ENCODE measurements around the gene CLSTN2.

Gene CLSTN2

DNA sequence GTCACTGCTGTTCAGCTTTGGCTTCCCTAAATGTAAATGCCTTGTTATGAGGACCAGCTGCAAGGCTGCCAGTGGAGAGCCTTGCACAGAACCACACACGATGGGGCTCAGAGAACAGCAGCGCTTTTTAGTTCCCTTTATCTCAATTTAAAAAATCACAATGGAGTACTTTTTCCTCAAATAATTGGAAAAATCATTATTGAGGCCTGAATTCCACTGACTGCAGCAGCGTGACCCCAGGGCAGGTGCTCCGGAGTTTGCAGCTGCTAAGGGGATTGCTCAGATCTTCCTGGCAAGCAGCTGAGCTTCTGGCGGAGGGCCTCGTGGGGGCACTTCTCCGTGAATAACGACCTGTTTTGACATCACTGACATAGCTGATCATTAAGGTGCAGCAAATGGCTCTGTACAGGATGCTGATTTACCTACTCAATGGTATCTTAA, 497.3 kb downstream of the CLSTN2 start:
- no peaks in the 10 kb centered on the region for H3K36me3 Mint-ChIP-seq (ENCODE audit: low read depth)
- TF ChIP-seq, protein P1, sequence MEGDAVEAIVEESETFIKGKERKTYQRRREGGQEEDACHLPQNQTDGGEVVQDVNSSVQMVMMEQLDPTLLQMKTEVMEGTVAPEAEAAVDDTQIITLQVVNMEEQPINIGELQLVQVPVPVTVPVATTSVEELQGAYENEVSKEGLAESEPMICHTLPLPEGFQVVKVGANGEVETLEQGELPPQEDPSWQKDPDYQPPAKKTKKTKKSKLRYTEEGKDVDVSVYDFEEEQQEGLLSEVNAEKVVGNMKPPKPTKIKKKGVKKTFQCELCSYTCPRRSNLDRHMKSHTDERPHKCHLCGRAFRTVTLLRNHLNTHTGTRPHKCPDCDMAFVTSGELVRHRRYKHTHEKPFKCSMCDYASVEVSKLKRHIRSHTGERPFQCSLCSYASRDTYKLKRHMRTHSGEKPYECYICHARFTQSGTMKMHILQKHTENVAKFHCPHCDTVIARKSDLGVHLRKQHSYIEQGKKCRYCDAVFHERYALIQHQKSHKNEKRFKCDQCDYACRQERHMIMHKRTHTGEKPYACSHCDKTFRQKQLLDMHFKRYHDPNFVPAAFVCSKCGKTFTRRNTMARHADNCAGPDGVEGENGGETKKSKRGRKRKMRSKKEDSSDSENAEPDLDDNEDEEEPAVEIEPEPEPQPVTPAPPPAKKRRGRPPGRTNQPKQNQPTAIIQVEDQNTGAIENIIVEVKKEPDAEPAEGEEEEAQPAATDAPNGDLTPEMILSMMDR (IDR thresholded peaks at IDR 0.05; ENCODE audit: unreplicated experiment in 3 of 3), result no peak
- H3K27ac Mint-ChIP-seq, result no peak overlapping the region
- H3K27me3 Mint-ChIP-seq (ENCODE audit: low read depth), result peaks cover 7% of the 10 kb centered on the region
- H3K4me1 Mint-ChIP-seq, result peaks cover 40% of the 10 kb centered on the region
- H3K9me3 Mint-ChIP-seq, result no peaks in the 10 kb centered on the region
- H3K4me3 Mint-ChIP-seq, result no peak overlapping the region

DNA sequence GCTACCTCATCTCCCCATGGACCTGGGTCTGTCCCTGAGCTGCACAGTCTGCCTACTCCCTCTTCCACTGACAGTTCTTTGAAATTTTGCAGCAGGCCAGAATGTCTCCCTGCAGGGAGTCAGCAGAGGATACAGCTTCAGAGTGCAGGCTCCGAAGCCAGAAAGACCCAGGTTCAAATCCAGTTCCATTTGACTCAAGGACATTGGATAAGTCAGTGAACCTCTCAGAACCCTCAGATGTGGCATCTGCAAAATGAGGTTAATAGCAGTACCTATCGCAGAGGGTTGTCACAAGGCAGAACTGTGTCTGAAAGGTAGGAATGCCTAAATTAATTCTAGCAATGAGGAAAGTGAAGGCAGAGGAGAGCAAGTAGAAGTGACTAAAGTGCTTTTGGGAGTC, 498.4 kb downstream of the CLSTN2 start:
- H3K9me3 Mint-ChIP-seq, result no peaks in the 10 kb centered on the region
- no peaks in the 10 kb centered on the region for H3K36me3 Mint-ChIP-seq (ENCODE audit: low read depth)
- TF ChIP-seq, protein P1 (IDR thresholded peaks at IDR 0.05; ENCODE audit: unreplicated experiment in 3 of 3), result no peak
- H3K27ac Mint-ChIP-seq, result no peak overlapping the region
- peaks cover 4% of the 10 kb centered on the region for H3K27me3 Mint-ChIP-seq (ENCODE audit: low read depth)
- H3K4me3 Mint-ChIP-seq, result no peak overlapping the region
- H3K4me1 Mint-ChIP-seq, result peaks cover 40% of the 10 kb centered on the region

DNA sequence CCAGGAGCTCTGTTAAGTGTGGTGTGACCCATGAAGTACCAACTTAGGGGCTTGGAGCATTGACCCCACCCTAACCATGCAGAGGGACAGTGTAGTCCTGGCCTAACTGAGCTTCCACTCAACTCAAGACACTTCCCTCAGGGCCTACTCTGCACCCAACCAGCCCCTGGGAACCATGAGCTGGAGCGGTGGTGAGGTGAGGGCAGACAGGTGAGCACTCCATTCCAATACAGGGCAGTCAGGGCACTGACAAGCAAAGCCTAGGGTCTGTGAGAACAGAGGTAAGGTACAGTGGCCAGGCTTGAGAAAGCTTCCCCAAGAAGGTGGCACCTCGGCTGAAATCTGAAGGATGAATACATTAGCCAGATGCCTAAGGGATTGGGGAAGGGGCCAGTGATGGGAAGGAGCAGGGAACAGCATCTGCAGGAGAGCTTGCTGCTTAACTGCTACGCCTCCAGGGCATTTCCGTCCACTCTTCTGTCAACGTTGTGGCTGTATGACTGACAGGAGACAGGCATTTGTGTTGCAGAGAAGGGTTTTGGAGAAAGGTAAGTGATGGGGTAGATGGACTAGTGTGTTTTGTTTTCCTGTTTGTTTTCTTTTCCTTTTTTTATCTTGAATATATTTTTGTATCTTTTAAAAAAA, 499.4 kb downstream of the CLSTN2 start:
- no peak overlapping the region for H3K4me3 Mint-ChIP-seq
- no peaks in the 10 kb centered on the region for H3K36me3 Mint-ChIP-seq (ENCODE audit: low read depth)
- H3K9me3 Mint-ChIP-seq, result no peaks in the 10 kb centered on the region
- H3K27me3 Mint-ChIP-seq (ENCODE audit: low read depth), result no peaks in the 10 kb centered on the region
- H3K4me1 Mint-ChIP-seq, result peaks cover 35% of the 10 kb centered on the region
- TF ChIP-seq, protein P1 (IDR thresholded peaks at IDR 0.05; ENCODE audit: unreplicated experiment in 3 of 3), result no peak
- no peak overlapping the region for H3K27ac Mint-ChIP-seq

DNA sequence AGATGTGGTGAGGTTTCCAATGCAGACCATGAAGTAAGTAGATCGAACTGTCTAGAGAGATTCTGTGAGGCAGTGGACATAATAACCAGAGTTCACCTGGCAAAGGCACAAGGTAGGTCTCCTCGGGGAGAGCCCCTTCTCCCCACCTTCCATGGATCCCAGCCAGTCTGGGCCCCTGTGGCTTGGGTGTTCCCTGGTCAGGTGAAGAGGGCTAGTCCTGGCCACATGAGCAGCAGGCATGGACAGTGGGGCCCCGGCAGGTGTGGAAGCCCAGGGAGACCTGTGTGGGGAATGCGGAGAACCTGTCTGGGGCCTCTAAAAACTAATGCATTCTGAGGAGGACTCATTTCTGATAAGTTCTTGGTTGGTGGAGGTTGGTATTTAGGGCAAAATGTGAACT, 501.4 kb downstream of the CLSTN2 start:
- H3K4me3 Mint-ChIP-seq, result no peak overlapping the region
- TF ChIP-seq, protein P1 (IDR thresholded peaks at IDR 0.05; ENCODE audit: unreplicated experiment in 3 of 3), result no peak
- no peak overlapping the region for H3K27ac Mint-ChIP-seq
- H3K27me3 Mint-ChIP-seq (ENCODE audit: low read depth), result peaks cover 5% of the 10 kb centered on the region
- H3K4me1 Mint-ChIP-seq, result peaks cover 22% of the 10 kb centered on the region
- H3K9me3 Mint-ChIP-seq, result no peaks in the 10 kb centered on the region
- H3K36me3 Mint-ChIP-seq (ENCODE audit: low read depth), result no peaks in the 10 kb centered on the region

DNA sequence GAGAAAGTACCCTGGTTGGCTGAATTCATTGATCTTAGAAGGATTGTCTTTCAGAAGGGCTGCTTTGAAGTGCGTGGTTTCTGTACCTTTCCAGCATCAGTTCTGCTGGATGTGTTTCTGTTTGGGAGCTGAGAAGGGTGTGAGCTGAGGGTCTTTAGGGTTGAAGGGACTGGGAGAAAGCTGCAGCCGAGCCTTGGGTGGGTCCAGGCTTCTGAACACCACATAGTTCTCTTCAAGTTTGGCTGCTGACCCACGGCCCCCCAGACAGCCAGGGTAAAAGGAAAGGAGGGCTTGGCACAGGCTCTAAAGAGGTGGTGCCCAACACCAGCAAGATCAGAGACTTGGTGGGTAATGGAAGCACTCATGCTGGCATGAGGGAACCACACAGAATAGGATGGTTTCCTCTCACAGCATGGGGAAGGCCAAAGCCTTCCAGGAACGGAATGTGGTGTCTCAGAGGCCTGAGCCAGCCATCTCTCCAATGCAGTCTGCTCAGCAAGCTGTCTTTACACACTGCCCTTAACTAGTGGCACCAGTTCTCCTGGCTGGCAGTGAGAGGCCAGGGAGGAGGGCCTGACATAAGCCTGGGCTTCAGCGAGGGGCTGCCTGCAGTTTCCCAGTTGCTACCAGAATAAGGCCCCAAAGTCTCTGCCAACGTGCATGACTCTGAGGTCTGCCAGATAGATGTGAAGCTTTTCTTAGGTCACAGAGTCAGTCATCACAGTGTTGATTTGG, 503.9 kb downstream of the CLSTN2 start:
- no peaks in the 10 kb centered on the region for H3K36me3 Mint-ChIP-seq (ENCODE audit: low read depth)
- H3K4me1 Mint-ChIP-seq, result peaks cover 15% of the 10 kb centered on the region
- H3K27me3 Mint-ChIP-seq (ENCODE audit: low read depth), result peaks cover 9% of the 10 kb centered on the region
- TF ChIP-seq, protein P1 (IDR thresholded peaks at IDR 0.05; ENCODE audit: unreplicated experiment in 3 of 3), result no peak
- no peak overlapping the region for H3K27ac Mint-ChIP-seq
- H3K4me3 Mint-ChIP-seq, result no peak overlapping the region
- no peaks in the 10 kb centered on the region for H3K9me3 Mint-ChIP-seq
